OCI-LY1 (cell line): ENCODE data around the gene KRT40.

Source experiments
- H2AFZ ChIP-seq: fragments of 200-600 bp; sonication (generic), shearing (Covaris generic); 2 replicates; pipeline ENCODE4 v1.6.0; 2014; ENCODE audit warnings: antibody characterized with exemption, mild to moderate bottlenecking, low read length
- H3F3A ChIP-seq: fragments of 200-600 bp; sonication (generic), shearing (Covaris generic); 2 replicates; pipeline ENCODE4 v1.6.0; 2014; ENCODE audit warnings: mild to moderate bottlenecking, antibody characterized with exemption, low read length, moderate library complexity; ENCODE audit not compliant: insufficient read depth
- H3K27ac ChIP-seq: fragments of 200-600 bp; sonication (generic); 2 replicates; pipeline ENCODE4 v1.5.1; 2014; ENCODE audit warnings: low read length, mixed run types, mild to moderate bottlenecking, low read depth; ENCODE audit not compliant: poor library complexity, severe bottlenecking
- H3K27me3 ChIP-seq: fragments of 200-600 bp; sonication (generic); 2 replicates; pipeline ENCODE4 v1.6.0; 2014; ENCODE audit warnings: antibody characterized with exemption, mild to moderate bottlenecking, low read length, moderate library complexity; ENCODE audit not compliant: insufficient read depth
- H3K36me3 ChIP-seq: fragments of 200-600 bp; sonication (generic); 2 replicates; pipeline ENCODE4 v1.6.1; 2014; ENCODE audit warnings: mild to moderate bottlenecking, antibody characterized with exemption, low read length, moderate library complexity, mixed read lengths; ENCODE audit not compliant: insufficient read depth
- H3K4me1 ChIP-seq: fragments of 200-600 bp; sonication (generic); 2 replicates; pipeline ENCODE4 v1.5.1; 2014; ENCODE audit warnings: mild to moderate bottlenecking, low read length, moderate library complexity; ENCODE audit not compliant: insufficient read depth, severe bottlenecking
- H3K4me2 ChIP-seq: fragments of 200-600 bp; sonication (generic), shearing (Covaris generic); 2 replicates; pipeline ENCODE4 v1.6.1; 2014; ENCODE audit warnings: low read length
- H3K4me3 ChIP-seq: fragments of 200-600 bp; sonication (generic); 2 replicates; pipeline ENCODE4 v1.5.1; 2014; ENCODE audit warnings: low read length, low read depth, mild to moderate bottlenecking, mixed read lengths; ENCODE audit not compliant: poor library complexity, severe bottlenecking
- H3K79me2 ChIP-seq: fragments of 200-600 bp; shearing (Covaris generic); 2 replicates; pipeline ENCODE4 v1.6.1; 2016; ENCODE audit warnings: mixed run types, low read length, mixed read lengths; ENCODE audit not compliant: insufficient read depth
- H3K9ac ChIP-seq: fragments of 200-600 bp; sonication (generic), shearing (Covaris generic); 2 replicates; pipeline ENCODE4 v1.6.1; 2014; ENCODE audit warnings: mild to moderate bottlenecking, low read length, mixed read lengths
- H3K9me2 ChIP-seq: fragments of 200-600 bp; sonication (generic), shearing (Covaris generic); 2 replicates; pipeline ENCODE4 v1.6.1; 2014; ENCODE audit warnings: low read depth, mild to moderate bottlenecking, low read length, mixed read lengths
- H3K9me3 ChIP-seq: fragments of 200-600 bp; shearing (Covaris generic); 2 replicates; pipeline ENCODE4 v1.6.1; 2014; ENCODE audit warnings: low read length, mixed read lengths
- H4K20me1 ChIP-seq: fragments of 200-600 bp; sonication (generic), shearing (Covaris generic); 2 replicates; pipeline ENCODE4 v1.6.0; 2016; ENCODE audit warnings: mild to moderate bottlenecking, low read length; ENCODE audit not compliant: insufficient read depth
- CTCF ChIP-seq: fragments of 200-600 bp; sonication (generic), shearing (Covaris generic); IDR thresholded peaks from 2 replicates; pipeline ENCODE4 v1.5.1; 2017; ENCODE audit warnings: mild to moderate bottlenecking, antibody characterized with exemption, low read length, moderate library complexity, mixed read lengths
- EZH2 ChIP-seq: fragments of 200-600 bp; sonication (generic), shearing (Covaris generic); IDR thresholded peaks from 2 replicates; pipeline ENCODE4 v1.8.0; 2017; ENCODE audit warnings: borderline replicate concordance, mixed run types, mild to moderate bottlenecking, antibody characterized with exemption, low read length, moderate library complexity, mixed read lengths

KRT40 gene

DNA sequence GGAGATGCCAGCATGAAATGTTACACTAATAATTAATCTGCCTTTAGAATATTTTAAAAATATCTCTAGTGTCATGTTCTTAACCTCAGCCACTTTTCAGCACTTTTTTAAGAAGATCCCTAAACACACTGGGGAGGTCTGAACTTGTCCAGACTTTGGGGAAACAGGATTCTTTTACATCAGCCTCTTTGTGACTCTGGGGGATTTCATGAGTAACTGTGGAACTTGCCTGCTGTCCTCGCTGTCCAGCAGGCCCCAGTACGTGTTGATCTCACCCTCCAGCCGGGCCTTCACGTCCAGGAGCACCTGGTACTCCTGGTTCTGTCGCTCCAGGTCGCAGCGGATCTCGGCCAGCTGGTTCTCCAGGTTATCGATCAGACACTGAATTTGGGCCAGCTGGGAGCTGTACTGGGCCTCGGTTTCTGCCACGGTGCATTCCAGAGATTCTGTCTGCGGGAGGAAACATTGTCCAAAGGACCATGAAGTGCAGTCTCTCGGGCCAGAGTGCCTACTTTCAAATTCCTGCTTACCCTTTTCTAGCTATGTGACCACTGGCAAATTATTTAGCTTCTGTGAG is 5.5 kb downstream of the KRT40 start:
- H3K36me3 ChIP-seq: no peaks in the 10 kb centered on the region
- no peaks in the 10 kb centered on the region for H3K27me3 ChIP-seq
- no peaks in the 10 kb centered on the region for H3K79me2 ChIP-seq
- no peaks in the 10 kb centered on the region for H3K9me2 ChIP-seq
- no peaks in the 10 kb centered on the region for H3K9me3 ChIP-seq
- no peak overlapping the region for H3K9ac ChIP-seq
- H3K4me1 ChIP-seq: no peaks in the 10 kb centered on the region
- no peaks in the 10 kb centered on the region for H4K20me1 ChIP-seq
- H2AFZ ChIP-seq: no peak overlapping the region
- H3F3A ChIP-seq: no peaks in the 10 kb centered on the region
- H3K4me3 ChIP-seq: no peak overlapping the region
- no peak overlapping the region for H3K27ac ChIP-seq
- H3K4me2 ChIP-seq: no peak overlapping the region
- no peak for TF ChIP-seq EZH2
- no peak for TF ChIP-seq CTCF

GRCh38 chr17:40975516-40975915 is 8.6 kb downstream of the KRT40 start:
- Histone ChIP-seq H3K27me3 (no peaks in the 10 kb centered on the region), H3K9ac (no peak overlapping the region), H2AFZ (no peak overlapping the region), H3K4me3 (no peak overlapping the region), H3K36me3 (no peaks in the 10 kb centered on the region), H3K9me2 (no peaks in the 10 kb centered on the region), H3K27ac (no peak overlapping the region), H4K20me1 (no peaks in the 10 kb centered on the region), H3F3A (no peaks in the 10 kb centered on the region), H3K79me2 (no peaks in the 10 kb centered on the region), H3K9me3 (no peaks in the 10 kb centered on the region), H3K4me2 (no peak overlapping the region), H3K4me1 (no peaks in the 10 kb centered on the region)
- no peak for TF ChIP-seq CTCF
- no peak for TF ChIP-seq EZH2

DNA sequence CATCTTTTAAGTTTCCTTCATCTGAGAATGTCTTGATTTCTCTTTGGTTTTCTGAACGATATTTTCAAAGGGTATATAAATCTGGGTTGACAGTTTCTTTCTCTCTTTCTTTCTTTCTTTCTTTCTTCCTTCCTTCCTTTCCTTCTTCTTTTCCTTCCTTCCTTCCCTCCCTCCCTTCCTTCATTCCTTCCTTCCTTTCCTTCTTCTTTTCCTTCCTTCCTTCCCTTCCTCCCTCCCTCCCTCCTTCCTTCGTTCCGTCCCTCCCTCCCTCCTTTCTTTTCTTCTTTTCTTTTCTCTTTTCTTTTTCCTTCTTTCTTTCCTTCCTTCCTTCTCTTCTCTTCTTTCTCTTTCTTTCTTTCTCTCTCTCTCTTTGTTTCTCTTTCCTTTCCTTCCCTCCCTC is 9.8 kb downstream of the KRT40 start:
- Histone ChIP-seq H3K4me3 (no peak overlapping the region), H3K9me3 (no peaks in the 10 kb centered on the region), H3K4me2 (no peak overlapping the region), H3F3A (no peaks in the 10 kb centered on the region), H3K79me2 (no peaks in the 10 kb centered on the region), H3K27ac (no peak overlapping the region), H3K9me2 (no peaks in the 10 kb centered on the region), H4K20me1 (no peaks in the 10 kb centered on the region), H3K27me3 (no peaks in the 10 kb centered on the region), H3K4me1 (no peaks in the 10 kb centered on the region), H2AFZ (no peak overlapping the region), H3K9ac (no peak overlapping the region), H3K36me3 (no peaks in the 10 kb centered on the region)
- TF ChIP-seq CTCF: no peak
- no peak for TF ChIP-seq EZH2
